Fibroblast of lung (primary cell): Measurements from ENCODE around the gene BRCA2.

Experiments used
- CTCF ChIP-seq, 2 donors: IDR thresholded peaks in 1 of 2; conservative IDR thresholded peaks in 1 of 2; 1 replicate in 1 of 2; 2 replicates in 1 of 2; pipeline ENCODE4 v1.5.1; 2011 to 2012; ENCODE audit warnings: low read length in 2 of 2, control low read depth in 1 of 2, inconsistent platforms in 1 of 2, low read depth in 1 of 2, mild to moderate bottlenecking in 1 of 2
- EZH2 ChIP-seq: IDR thresholded peaks from 2 replicates; pipeline ENCODE4 v1.5.1; 2012; ENCODE audit warnings: low read length, control low read depth, mild to moderate bottlenecking; ENCODE audit errors: missing control alignments

GRCh38 chr13:32428581-32429432 is 113.5 kb downstream of the BRCA2 start:
- TF ChIP-seq CTCF (conservative IDR thresholded peaks at IDR 0.05 in 1 of 2, IDR thresholded peaks at IDR 0.05 in 1 of 2; ENCODE audit: low read depth in 1 of 2, low read length in 2 of 2) (no peak), EZH2 (no peak)
